Small intestine (tissue), 16 donors: ENCODE data around the gene ORAI2. TPM values are rescaled to one million over a fixed set of nuclear protein-coding genes. Genes with fewer than 3 reads are reported as not detected.

Source experiments
- DNase-seq, 2 donors: peaks; one replicate each; pipeline versions ENCODE4 v3.0.0 to v3.0.0-alpha.2; 2013
- FAIRE-seq: peaks from 2 replicates; lab custom pipeline; 2012; peaks lifted over from hg19 to GRCh38; lab: Jason Lieb, UNC
- H3K27ac ChIP-seq, 3 donors: one replicate each; pipeline ENCODE4 v1.5.1; 2013; ENCODE audit warnings: low read length in 2 of 3, mild to moderate bottlenecking in 2 of 3, control low read depth in 1 of 3, inconsistent platforms in 1 of 3, low read depth in 1 of 3, moderate library complexity in 1 of 3
- H3K27me3 ChIP-seq, 3 donors: one replicate each; pipeline ENCODE4 v1.6.1; 2013; ENCODE audit warnings: low read length in 3 of 3, inconsistent platforms in 1 of 3; ENCODE audit not compliant: control insufficient read depth in 3 of 3, insufficient read depth in 3 of 3
- H3K36me3 ChIP-seq, 3 donors: one replicate each; pipeline ENCODE4 v1.6.1; 2013; ENCODE audit warnings: low read length in 3 of 3, inconsistent platforms in 1 of 3, low read depth in 1 of 3, mild to moderate bottlenecking in 1 of 3, moderate library complexity in 1 of 3; ENCODE audit not compliant: control insufficient read depth in 3 of 3, insufficient read depth in 2 of 3
- H3K4me1 ChIP-seq, 3 donors: one replicate each; pipeline ENCODE4 v1.6.1; 2013; ENCODE audit warnings: low read length in 2 of 3, inconsistent platforms in 1 of 3, low read depth in 1 of 3, mild to moderate bottlenecking in 1 of 3, moderate library complexity in 1 of 3; ENCODE audit not compliant: control insufficient read depth in 3 of 3, insufficient read depth in 2 of 3
- H3K4me3 ChIP-seq, 3 donors: one replicate each; pipeline ENCODE4 v1.5.1; 2013; ENCODE audit warnings: low read length in 3 of 3, control low read depth in 1 of 3, inconsistent platforms in 1 of 3, low read depth in 1 of 3, mild to moderate bottlenecking in 1 of 3, moderate library complexity in 1 of 3
- H3K9me3 ChIP-seq, 2 donors: one replicate each; pipeline ENCODE4 v1.6.1; 2013; ENCODE audit warnings: low read depth in 1 of 2, low read length in 1 of 2; ENCODE audit not compliant: control insufficient read depth in 2 of 2, insufficient read depth in 1 of 2
- WGBS, 3 donors: extraction: QIAGEN DNeasy Blood & Tissue Kit; methylation state at CpG; one replicate each; pipeline ENCODE4 v1.1.7; 2013; 5-methylcytosine and 5-hydroxymethylcytosine counted together
- long read RNA-seq, 10 donors: transcript quantifications; one replicate each; lab custom pipeline, GENCODE V29; 2026
- polyA plus RNA-seq, 4 donors: library from polyadenylated mRNA; stranded (reverse) in 3 of 4; unstranded in 1 of 4; fragments of 200-250 nt in 3 of 4; fragments of 120-200 nt in 1 of 4; gene quantifications; one replicate each; pipeline versions ENCODE4 v1.2.1 to v1.2.3, GENCODE V29; 2013
- donor health status: healthy with polysubstance abuse.
- donor health status: control.
- donor health status: control.
- donor health status: Bipolar disorder and iron deficiency.
- donor health status: healthy.

ORAI2 gene
- 1 to 10 TPM in 3 of 4 donors, under 1 TPM in 1; 0.89 to 8.8 (median 5.4) TPM for polyA plus RNA-seq
- long read RNA-seq, donor 1, full-length matches to known transcripts = 5 of 90 reads
- long read RNA-seq, donor 1, partial matches to known transcripts = 74 of 90 reads
- long read RNA-seq, donor 1, other reads (novel, unspliced or antisense) = 11 of 90 reads
- long read RNA-seq, donor 2, partial matches to known transcripts = 0 of 1 reads
- long read RNA-seq, donor 2, other reads (novel, unspliced or antisense) = 0 of 1 reads
- long read RNA-seq, donor 3, partial matches to known transcripts = 0 of 4 reads
- long read RNA-seq, donor 3, other reads (novel, unspliced or antisense) = 0 of 4 reads
- long read RNA-seq, donor 4 = 0 reads
- long read RNA-seq, donor 5 = 0 reads
- long read RNA-seq, donor 6, partial matches to known transcripts = 0 of 1 reads
- long read RNA-seq, donor 6, other reads (novel, unspliced or antisense) = 0 of 1 reads
- long read RNA-seq, donor 7, partial matches to known transcripts = 40 of 40 reads
- long read RNA-seq, donor 7, other reads (novel, unspliced or antisense) = 0 of 40 reads
- long read RNA-seq, donor 8, partial matches to known transcripts = 0 of 1 reads
- long read RNA-seq, donor 8, other reads (novel, unspliced or antisense) = 0 of 1 reads
- long read RNA-seq, donor 9, full-length matches to known transcripts = 1 of 1 reads
- long read RNA-seq, donor 9, partial matches to known transcripts = 0 of 1 reads
- long read RNA-seq, donor 9, other reads (novel, unspliced or antisense) = 0 of 1 reads
- long read RNA-seq, donor 10, full-length matches to known transcripts = 7 of 17 reads
- long read RNA-seq, donor 10, partial matches to known transcripts = 10 of 17 reads
- long read RNA-seq, donor 10, other reads (novel, unspliced or antisense) = 0 of 17 reads

DNA sequence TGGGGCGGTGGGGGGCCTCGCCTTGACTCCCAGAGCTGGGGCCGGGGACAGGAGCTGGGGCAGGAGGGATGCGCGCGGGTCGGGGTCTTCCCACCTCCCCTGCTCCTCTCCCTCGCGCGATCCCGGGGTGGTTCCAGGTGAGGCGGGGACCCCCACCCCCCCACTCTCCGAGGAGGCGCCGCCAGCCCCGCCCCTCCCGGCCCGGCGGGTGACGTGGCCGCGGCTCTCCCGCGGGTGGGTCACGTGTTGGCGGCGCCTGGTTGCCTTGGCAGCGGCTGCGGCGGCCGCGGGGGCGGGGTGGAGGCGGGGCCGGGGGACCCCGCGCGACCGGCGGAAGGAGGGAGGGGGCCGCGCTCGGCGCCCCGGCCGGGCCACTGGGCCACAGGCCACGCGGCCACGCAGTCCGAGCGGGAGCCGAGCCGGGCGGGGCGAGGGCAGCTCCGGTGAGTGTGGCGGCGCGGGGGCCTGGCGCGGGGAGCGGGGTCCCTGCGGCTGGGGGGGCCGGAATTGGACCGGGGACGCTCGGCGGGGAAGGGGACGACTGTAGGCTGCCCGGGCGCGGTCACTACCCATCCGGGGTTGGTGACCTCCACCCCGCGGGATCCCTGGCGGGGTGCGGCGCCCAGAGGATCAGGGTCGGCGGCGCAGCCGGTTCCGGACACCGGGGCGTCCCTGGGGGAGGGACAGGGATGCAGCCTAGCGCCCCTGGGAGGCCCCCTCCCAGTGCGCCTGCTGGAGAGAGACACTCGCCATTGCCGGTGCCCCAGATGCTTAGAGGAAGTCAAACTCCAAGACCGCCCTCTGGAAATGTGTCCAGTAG lies at the start of gene ORAI2:
TSS of gene ORAI2 (plus strand) at position 357 of the 820 bp plus-strand sequence. CDS start 5,382 bp downstream, outside the sequence.
- FAIRE-seq = no peak
- Histone ChIP-seq H3K4me1 (peaks cover 0 to 22% (median 0%) of the 10 kb centered on the region in 3 donors), H3K36me3 (peaks cover 0 to 2% (median 0%) of the 10 kb centered on the region in 3 donors), H3K27me3 (no peaks in the 10 kb centered on the region), H3K9me3 (no peaks in the 10 kb centered on the region), H3K27ac (peak within 1 kb of the TSS; percentile 55 to 89 (median 62)), H3K4me3 (peak within 1 kb of the TSS; percentile 69 to 85 (median 78))
- WGBS, 3 donors = 1% methylated on average over 26 to 90 of the region's 90 CpGs
- DNase-seq = peak; percentile 44 to 83

DNA sequence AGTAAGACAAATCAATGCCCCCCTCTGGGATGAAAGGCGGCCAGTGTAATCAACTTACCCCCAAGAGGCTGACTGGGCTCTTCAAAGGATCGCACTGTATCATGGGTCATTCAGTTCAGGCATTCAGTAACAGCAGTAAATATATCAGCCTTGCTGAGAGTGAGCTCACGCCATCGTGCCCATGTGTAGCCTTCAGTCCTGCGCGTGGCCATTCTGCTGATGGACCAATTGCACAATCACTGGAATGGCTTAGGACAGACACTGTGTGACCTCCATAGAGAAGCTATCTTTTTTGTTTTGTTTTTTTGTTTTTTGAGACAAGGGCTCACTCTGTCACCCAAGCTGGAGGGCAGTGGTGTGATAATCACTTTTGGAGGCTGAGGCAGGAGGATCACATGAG lies 46.3 kb upstream of the ORAI2 start:
- peaks cover 0 to 49% (median 0%) of the 10 kb centered on the region in 3 donors for H3K36me3 ChIP-seq
- FAIRE-seq = no peak
- H3K27me3 ChIP-seq = no peaks in the 10 kb centered on the region
- DNase-seq = no peak
- no peaks in the 10 kb centered on the region for H3K9me3 ChIP-seq
- no peak overlapping the region for H3K4me3 ChIP-seq
- H3K27ac ChIP-seq = no peak overlapping the region
- WGBS, 3 donors = 93 to 97% (median 97%) methylated on average over 6 of the region's 6 CpGs
- H3K4me1 ChIP-seq = no peaks in the 10 kb centered on the region

DNA sequence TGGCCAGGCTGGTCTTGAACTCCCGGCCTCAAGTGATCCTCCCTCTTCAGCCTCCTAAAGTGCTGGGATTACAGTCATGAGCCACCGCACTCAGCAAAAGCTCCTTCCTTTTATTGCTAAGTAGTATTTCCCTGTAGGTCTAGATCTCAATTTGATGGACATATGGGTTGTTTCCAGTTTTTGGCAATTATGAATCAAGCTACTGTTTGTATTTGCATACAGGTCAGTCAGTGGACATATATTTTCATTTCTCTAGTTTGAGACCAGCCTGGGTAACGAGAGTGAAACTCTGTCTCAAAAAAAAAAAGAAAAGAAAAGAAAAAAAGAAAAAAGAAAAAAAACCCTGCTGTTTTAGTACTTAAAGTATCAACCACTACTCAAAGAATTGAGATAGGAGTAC lies 43.6 kb upstream of the ORAI2 start:
- no peaks in the 10 kb centered on the region for H3K27me3 ChIP-seq
- peaks cover 0 to 46% (median 0%) of the 10 kb centered on the region in 3 donors for H3K36me3 ChIP-seq
- no peaks in the 10 kb centered on the region for H3K9me3 ChIP-seq
- H3K4me1 ChIP-seq = no peaks in the 10 kb centered on the region
- WGBS, 3 donors = 85 to 97% (median 92%) methylated on average over 3 of the region's 3 CpGs
- no peak for DNase-seq
- no peak overlapping the region for H3K27ac ChIP-seq
- no peak for FAIRE-seq
- H3K4me3 ChIP-seq = no peak overlapping the region

DNA sequence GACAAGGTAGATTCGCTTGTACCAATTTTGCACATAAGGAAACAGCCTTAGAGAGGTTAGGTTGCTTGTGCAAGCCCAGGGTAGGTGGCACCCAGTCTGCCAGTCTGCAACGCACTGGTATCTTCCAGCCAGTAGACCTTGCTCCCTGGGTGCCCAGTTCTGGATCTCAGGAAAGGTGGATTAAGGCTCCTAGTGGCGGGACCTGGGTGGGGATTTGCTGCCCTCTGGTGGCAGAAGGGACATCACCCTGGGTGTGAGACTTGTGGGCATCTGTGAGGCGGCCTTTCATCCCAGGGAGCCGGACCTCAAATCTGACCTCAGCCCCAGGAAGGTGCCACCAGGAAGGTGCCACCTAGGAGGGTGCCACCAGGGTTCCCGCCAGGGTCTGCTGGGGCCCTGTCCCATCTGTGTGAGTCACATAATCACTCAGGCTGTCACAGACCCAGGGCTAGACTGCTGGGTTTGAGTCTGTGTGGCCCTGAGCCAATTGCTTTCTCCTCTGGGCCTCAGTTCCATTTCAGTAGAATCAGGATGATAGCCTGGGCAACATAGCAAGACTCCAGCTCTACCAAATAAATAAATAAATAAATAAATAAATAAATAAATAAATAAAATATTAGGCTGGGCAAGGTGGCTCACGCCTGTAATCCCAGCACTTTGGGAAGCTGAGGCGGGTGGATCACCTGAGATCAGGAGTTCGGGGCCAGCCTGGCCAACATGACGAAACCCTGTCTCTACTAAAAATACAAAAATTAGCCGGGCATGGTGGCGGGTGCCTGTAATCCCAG lies 42.5 kb upstream of the ORAI2 start:
- Histone ChIP-seq H3K36me3 (peaks cover 0 to 42% (median 0%) of the 10 kb centered on the region in 3 donors), H3K4me1 (peaks cover 0 to 5% (median 0%) of the 10 kb centered on the region in 3 donors), H3K4me3 (no peak overlapping the region), H3K9me3 (no peaks in the 10 kb centered on the region), H3K27ac (no peak overlapping the region), H3K27me3 (no peaks in the 10 kb centered on the region)
- DNase-seq = peak; percentile 89 to 94
- FAIRE-seq = no peak
- 55 to 68% (median 68%) methylated on average over 9 to 11 of the region's 12 CpGs for WGBS, 3 donors

DNA sequence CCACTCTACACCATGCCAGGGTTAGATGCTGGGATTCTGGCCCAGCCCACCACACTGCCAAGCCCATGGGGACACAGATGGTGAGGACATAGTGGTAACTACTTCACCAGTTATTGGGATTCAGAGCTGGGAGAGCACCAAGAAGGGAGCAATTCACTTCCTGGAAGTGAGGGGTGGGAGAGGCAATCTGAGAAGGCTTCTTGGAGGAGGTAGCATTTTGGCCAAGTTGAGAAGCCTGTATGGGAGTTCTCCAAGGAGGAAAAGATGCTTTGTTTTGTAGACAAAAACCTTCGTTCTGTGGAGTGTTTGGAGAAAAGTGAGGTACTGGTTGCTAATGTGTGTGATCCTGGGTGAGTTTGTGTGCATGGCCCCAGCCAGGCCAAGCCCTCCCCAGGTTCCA lies 41.0 kb upstream of the ORAI2 start:
- peaks cover 0 to 36% (median 0%) of the 10 kb centered on the region in 3 donors for H3K36me3 ChIP-seq
- no peak for FAIRE-seq
- no peaks in the 10 kb centered on the region for H3K9me3 ChIP-seq
- H3K4me1 ChIP-seq = peaks cover 0 to 8% (median 4%) of the 10 kb centered on the region in 3 donors
- DNase-seq = no peak
- H3K27ac ChIP-seq = no peak overlapping the region
- no peaks in the 10 kb centered on the region for H3K27me3 ChIP-seq
- no peak overlapping the region for H3K4me3 ChIP-seq
- WGBS, 3 donors = 88 to 92% (median 91%) methylated on average over 1 of the region's 1 CpG

DNA sequence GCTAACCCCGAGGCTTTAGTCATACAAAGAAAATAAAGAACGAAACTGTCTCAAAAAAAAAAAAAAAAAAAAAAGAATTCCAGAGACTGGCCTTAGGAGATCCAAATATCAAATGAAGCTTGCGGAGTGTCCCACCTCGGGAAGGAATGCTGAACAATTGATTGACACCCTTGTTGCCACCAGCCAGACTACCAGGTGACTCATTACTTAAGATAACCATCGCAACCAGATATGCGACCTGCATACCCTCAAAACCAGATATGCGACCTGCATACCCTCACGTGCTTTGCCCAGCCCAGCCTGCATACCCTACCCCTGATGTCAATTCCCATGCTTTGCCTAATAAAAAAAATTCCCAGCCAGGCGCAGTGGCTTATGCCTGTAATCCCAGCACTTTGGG lies 39.9 kb upstream of the ORAI2 start:
- FAIRE-seq = no peak

DNA sequence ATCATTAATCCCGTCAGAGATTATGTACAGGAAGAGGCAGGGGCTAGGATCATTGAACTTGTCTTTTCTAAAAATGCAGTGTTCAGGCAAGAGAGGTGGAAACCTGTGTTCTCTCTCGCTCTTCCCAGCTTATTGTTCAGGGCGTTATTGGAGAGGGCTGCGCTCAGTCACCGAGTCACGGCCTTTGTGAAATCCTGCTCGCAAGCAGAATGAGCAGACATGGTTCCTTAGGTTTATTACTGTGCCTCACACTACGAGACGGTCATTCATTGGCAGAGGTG lies 37.8 kb upstream of the ORAI2 start:
- Histone ChIP-seq H3K4me1 (peaks cover 0 to 9% (median 6%) of the 10 kb centered on the region in 3 donors), H3K27ac (peak overlapping the region; percentile 17 to 85 (median 85)), H3K36me3 (peaks cover 0 to 39% (median 3%) of the 10 kb centered on the region in 3 donors), H3K9me3 (no peaks in the 10 kb centered on the region), H3K4me3 (peak overlapping the region in 2 of 3 donors; percentile 72 to 97), H3K27me3 (no peaks in the 10 kb centered on the region)
- DNase-seq (no peak), FAIRE-seq (no peak)
- WGBS, 3 donors = 5 to 17% (median 11%) methylated on average over 9 of the region's 9 CpGs

More for the DNA sequence above, 39.9 kb upstream of the ORAI2 start:
- Histone ChIP-seq H3K27ac (no peak overlapping the region), H3K9me3 (no peaks in the 10 kb centered on the region), H3K36me3 (peaks cover 0 to 29% (median 0%) of the 10 kb centered on the region in 3 donors), H3K4me1 (peaks cover 0 to 9% (median 6%) of the 10 kb centered on the region in 3 donors), H3K4me3 (no peak overlapping the region), H3K27me3 (no peaks in the 10 kb centered on the region)
- no peak for DNase-seq
- 87 to 91% (median 89%) methylated on average over 9 of the region's 9 CpGs for WGBS, 3 donors
